Lung (tissue), 12 donors: Measurements from ENCODE around the gene LBR. TPM values are rescaled to one million over a fixed set of nuclear protein-coding genes. Genes with fewer than 3 reads are reported as not detected.

Source experiments
- ATAC-seq: fragments of 200-7000 bp; cut with Tn5 transposase; one replicate; pipeline ENCODE4 v1.9.1; 2020; ENCODE audit warnings: moderate number of reproducible peaks; ENCODE audit not compliant: insufficient read depth, low FRiP score
- DNase-seq, 3 donors: peaks; one replicate each; pipeline ENCODE4 v3.0.0-alpha.2; 2013 to 2017
- H3K27ac ChIP-seq, 2 donors: one replicate each; pipeline ENCODE4 v1.5.1; 2013; ENCODE audit warnings: mild to moderate bottlenecking in 2 of 2, moderate library complexity in 2 of 2, control low read depth in 1 of 2, inconsistent platforms in 1 of 2, low read depth in 1 of 2, low read length in 1 of 2
- H3K27me3 ChIP-seq, 3 donors: one replicate each; pipeline ENCODE4 v1.5.1; 2013; ENCODE audit warnings: low read length in 2 of 3; ENCODE audit not compliant: control insufficient read depth in 3 of 3, insufficient read depth in 3 of 3
- H3K36me3 ChIP-seq, 4 donors: one replicate each; pipeline ENCODE4 v1.5.1; 2013; ENCODE audit warnings: low read length in 4 of 4, mild to moderate bottlenecking in 1 of 4, moderate library complexity in 1 of 4; ENCODE audit not compliant: control insufficient read depth in 4 of 4, insufficient read depth in 4 of 4
- H3K4me1 ChIP-seq, 5 donors: one replicate each; pipeline ENCODE4 v1.5.1; 2013; ENCODE audit warnings: low read length in 5 of 5, mild to moderate bottlenecking in 2 of 5, moderate library complexity in 1 of 5; ENCODE audit not compliant: control insufficient read depth in 5 of 5, insufficient read depth in 5 of 5
- H3K4me3 ChIP-seq: one replicate; pipeline ENCODE4 v1.5.1; 2013; ENCODE audit warnings: mild to moderate bottlenecking, control low read depth, moderate library complexity
- H3K9ac ChIP-seq, 2 donors: one replicate each; pipeline ENCODE4 v1.5.1; 2013; ENCODE audit warnings: low read length in 2 of 2, control low read depth in 1 of 2; ENCODE audit not compliant: insufficient read depth in 1 of 2
- H3K9me3 ChIP-seq, 4 donors: one replicate each; pipeline ENCODE4 v1.5.1; 2013; ENCODE audit warnings: low read length in 3 of 4, mild to moderate bottlenecking in 1 of 4, moderate library complexity in 1 of 4; ENCODE audit not compliant: control insufficient read depth in 4 of 4, insufficient read depth in 3 of 4
- WGBS, 2 donors: extraction: QIAGEN DNeasy Blood & Tissue Kit; methylation state at CpG; one replicate each; pipeline ENCODE4 v1.1.7; 2013; 5-methylcytosine and 5-hydroxymethylcytosine counted together
- polyA plus RNA-seq, 2 donors: library from polyadenylated mRNA; stranded (reverse); fragments of 200-250 nt; gene quantifications; one replicate each; pipeline ENCODE4 v1.2.1, GENCODE V29; 2013
- total RNA-seq, 2 donors: library from RNA; depleted of rRNA in 1 of 2; stranded (reverse); fragments of >200 nt in 1 of 2; gene quantifications; one replicate each; pipeline ENCODE4 v1.2.1, GENCODE V29; 2014 to 2021
- TF ChIP-seq, protein P1 (sequence below): IDR thresholded peaks from 2 replicates; pipeline ENCODE4 v1.5.1; 2012; ENCODE audit warnings: mild to moderate bottlenecking; ENCODE audit errors: control extremely low read depth, extremely low read depth
- donor health status: control.
- donor health status: control.
- donor health status: Bipolar disorder and iron deficiency.
- donor health status: healthy.
- donor health status: DM: yes; HTN: yes; CAD: no.

LBR gene
- total and polyA plus RNA-seq, 4 donors, result 16.2 to 76.6 (median 42.1) TPM

DNA sequence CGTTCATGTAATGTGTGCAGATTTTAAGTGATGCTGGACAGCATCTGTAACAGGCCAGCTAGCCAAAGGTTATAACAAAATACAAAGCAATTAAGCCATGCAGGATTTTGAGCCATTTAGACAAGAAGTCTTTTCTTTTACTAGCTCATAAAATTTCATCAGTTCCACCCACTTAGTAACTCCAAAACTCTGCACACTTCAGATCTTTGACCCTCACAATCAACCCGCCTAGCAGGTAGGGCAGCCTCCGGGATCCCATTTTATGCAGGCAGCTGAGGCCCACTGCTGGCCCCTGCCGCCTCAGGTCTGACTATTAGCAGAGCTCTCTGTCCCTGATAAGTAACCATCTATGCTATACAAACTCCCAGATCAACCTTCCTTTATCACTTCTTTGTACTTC, 9.2 kb downstream of the LBR start:
- peaks cover 2 to 16% (median 5%) of the 10 kb centered on the region in 5 donors for H3K4me1 ChIP-seq
- peaks cover 4 to 24% (median 14%) of the 10 kb centered on the region in 4 donors for H3K36me3 ChIP-seq
- no peak for ATAC-seq
- H3K4me3 ChIP-seq, result no peak overlapping the region
- DNase-seq, result peak in 2 of 3 donors; percentile 53 to 60
- no peak overlapping the region for H3K27ac ChIP-seq
- 94% methylated on average over 4 of the region's 4 CpGs for WGBS, 2 donors
- H3K27me3 ChIP-seq, result no peaks in the 10 kb centered on the region
- H3K9me3 ChIP-seq, result no peaks in the 10 kb centered on the region
- no peak overlapping the region for H3K9ac ChIP-seq
- TF ChIP-seq, protein P1, sequence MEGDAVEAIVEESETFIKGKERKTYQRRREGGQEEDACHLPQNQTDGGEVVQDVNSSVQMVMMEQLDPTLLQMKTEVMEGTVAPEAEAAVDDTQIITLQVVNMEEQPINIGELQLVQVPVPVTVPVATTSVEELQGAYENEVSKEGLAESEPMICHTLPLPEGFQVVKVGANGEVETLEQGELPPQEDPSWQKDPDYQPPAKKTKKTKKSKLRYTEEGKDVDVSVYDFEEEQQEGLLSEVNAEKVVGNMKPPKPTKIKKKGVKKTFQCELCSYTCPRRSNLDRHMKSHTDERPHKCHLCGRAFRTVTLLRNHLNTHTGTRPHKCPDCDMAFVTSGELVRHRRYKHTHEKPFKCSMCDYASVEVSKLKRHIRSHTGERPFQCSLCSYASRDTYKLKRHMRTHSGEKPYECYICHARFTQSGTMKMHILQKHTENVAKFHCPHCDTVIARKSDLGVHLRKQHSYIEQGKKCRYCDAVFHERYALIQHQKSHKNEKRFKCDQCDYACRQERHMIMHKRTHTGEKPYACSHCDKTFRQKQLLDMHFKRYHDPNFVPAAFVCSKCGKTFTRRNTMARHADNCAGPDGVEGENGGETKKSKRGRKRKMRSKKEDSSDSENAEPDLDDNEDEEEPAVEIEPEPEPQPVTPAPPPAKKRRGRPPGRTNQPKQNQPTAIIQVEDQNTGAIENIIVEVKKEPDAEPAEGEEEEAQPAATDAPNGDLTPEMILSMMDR, result no peak

DNA sequence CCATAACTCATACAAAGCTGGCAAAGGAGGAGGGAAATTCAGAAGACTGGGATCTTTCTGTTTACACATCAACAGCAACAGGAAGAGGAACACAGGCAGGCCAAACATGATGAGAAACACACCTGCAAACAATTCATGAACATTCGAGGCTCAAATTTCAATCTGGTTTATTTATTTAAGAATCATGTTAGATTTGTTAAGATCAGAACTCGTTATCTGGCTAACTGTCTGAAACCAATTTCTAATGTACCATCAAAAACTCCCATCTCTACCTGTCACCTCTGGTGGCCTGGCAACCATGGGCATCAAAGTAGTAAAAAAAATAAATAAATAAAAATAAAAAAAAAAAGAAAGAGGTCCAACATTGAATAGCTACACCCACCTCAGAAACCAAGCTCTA, 9.8 kb downstream of the LBR start:
- TF ChIP-seq, protein P1, result no peak
- ATAC-seq (no peak), DNase-seq (no peak)
- no peak overlapping the region for H3K27ac ChIP-seq
- peaks cover 0 to 11% (median 2%) of the 10 kb centered on the region in 5 donors for H3K4me1 ChIP-seq
- no peaks in the 10 kb centered on the region for H3K27me3 ChIP-seq
- no peak overlapping the region for H3K4me3 ChIP-seq
- no peak overlapping the region for H3K9ac ChIP-seq
- H3K36me3 ChIP-seq, result peaks cover 4 to 24% (median 16%) of the 10 kb centered on the region in 4 donors
- no peaks in the 10 kb centered on the region for H3K9me3 ChIP-seq
- WGBS, 2 donors, result 75 to 83% methylated on average over 2 of the region's 2 CpGs

DNA sequence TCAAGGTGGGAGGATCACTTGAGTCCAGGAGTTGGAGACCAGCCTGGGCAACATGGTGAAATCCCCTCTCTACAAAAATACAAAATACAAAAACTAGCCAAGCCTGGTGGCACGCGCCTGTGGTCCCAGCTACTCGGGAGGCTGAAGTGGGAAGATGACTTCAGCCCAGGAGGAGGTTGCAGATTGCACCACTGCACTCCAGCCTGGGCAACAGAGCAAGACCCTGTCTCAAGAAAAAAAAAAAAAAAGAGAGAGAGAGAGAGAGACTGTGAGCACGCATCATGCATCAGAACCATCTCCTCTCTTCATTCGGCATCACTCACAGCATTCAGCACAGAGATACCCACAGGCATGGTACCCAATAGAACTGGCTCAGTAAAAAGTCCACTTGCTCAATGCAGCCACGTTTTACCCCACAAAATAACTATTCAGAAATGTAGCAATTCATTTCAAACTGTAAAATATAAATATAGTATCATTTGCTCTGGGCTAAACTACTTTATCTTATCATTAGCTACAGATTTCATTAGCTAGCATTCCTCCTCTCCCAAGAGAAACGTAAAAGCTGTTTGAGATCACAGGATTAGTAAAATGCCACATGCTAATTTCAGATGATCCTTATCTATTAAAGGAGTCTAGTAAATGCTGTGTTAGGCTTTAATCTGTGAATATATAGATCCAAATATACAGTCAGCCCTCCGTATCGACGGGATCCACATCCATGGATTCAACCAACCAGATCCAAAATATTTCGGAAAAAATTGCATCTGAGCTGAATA, 11.7 kb downstream of the LBR start:
- Histone ChIP-seq H3K4me3 (no peak overlapping the region), H3K36me3 (peaks cover 4 to 30% (median 23%) of the 10 kb centered on the region in 4 donors), H3K27ac (no peak overlapping the region), H3K9ac (no peak overlapping the region), H3K4me1 (peaks cover 0 to 4% (median 0%) of the 10 kb centered on the region in 5 donors), H3K27me3 (no peaks in the 10 kb centered on the region), H3K9me3 (no peaks in the 10 kb centered on the region)
- TF ChIP-seq, protein P1, result no peak
- 83 to 95% methylated on average over 11 of the region's 11 CpGs for WGBS, 2 donors
- DNase-seq (no peak), ATAC-seq (no peak)
